HG02759 (cell line): Measurements from ENCODE around the gene UBXN10.

ENCODE experiments used
- ATAC-seq: cut with Tn5 transposase; IDR thresholded peaks from one replicate; pipeline ENCODE4 v1.9.1; 2021; ENCODE audit warnings: mild to moderate bottlenecking, moderate library complexity; ENCODE audit not compliant: unreplicated experiment

The UBXN10 gene, protein sequence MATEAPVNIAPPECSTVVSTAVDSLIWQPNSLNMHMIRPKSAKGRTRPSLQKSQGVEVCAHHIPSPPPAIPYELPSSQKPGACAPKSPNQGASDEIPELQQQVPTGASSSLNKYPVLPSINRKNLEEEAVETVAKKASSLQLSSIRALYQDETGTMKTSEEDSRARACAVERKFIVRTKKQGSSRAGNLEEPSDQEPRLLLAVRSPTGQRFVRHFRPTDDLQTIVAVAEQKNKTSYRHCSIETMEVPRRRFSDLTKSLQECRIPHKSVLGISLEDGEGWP

DNA sequence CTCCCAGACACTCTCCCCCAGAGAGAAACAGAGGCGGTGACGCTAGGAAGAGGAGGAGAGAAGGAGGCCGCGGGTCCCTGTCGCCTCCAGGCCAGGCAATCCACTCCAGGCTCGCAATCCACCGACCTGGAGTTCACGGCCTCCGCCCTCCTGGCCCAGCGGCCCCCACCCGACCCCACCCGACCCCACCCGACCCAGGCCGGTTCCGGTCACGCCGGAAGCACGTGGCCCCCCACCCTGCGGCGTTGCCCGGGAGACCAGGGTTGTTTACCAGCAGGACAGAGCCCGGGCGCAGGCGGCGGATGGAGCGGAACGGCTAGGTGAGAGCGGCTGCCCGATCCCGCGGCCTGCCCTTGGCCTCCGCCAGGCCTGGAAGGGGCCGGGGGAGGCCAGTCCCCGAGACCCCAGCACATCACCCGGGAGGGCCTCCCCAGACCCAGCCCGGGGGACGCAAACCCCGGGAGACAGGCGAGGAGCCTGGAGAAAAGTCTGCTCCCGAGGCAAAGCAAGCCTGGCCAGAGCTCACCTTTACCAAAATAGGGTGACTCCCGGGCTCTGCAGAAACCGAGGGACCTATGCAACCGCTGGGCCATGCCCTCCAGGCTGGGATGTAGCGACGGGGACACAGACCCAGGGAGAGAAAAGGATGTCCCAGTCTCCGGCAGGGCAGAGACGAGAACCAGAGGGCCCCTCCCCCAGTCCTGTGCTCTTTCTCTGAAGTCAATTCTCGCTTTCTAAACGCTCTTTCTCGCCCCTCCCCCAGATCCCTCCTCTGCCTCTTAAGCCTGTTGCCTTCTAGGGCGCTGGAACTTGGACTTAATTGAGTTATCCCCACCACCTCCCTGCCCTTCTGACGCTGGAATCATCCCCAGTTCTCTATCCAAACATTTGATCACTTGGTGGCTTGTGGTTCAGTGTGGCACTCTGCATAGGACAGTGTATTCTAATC is at the start of gene UBXN10, which contains the start of gene PLA2G2C:
Gene UBXN10 (plus strand): TSS at position 263 of the 949 bp plus-strand sequence. CDS start 4,466 bp downstream, outside the sequence.
Gene PLA2G2C (minus strand): TSS at position 685 of the 949 bp plus-strand sequence. CDS start 9,155 bp downstream, outside the sequence.
- ATAC-seq = no peak

DNA sequence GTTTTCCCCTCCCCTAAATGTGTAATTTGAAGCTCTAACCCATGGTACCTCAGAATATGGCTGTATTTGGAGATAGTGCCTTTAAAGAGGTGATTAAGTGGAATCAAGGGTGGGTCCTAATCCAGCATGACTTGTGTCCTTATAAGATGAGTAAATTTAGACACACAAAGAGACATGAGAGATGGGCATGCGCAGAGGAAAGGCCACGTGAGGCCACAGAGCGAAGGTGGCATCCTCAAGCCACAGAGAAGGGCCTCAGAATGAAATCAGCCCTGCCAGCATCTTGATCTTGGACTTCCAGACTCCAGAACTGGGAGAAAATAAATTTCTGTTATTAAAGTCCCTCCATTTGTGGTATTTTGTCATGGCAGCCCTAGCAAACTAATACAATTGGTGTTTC is 49.6 kb upstream of the UBXN10 start:
- no peak for ATAC-seq

- ATAC-seq = no peak
Measured at GRCh38 chr1:20137055-20137454, 48.8 kb upstream of the UBXN10 start.

DNA sequence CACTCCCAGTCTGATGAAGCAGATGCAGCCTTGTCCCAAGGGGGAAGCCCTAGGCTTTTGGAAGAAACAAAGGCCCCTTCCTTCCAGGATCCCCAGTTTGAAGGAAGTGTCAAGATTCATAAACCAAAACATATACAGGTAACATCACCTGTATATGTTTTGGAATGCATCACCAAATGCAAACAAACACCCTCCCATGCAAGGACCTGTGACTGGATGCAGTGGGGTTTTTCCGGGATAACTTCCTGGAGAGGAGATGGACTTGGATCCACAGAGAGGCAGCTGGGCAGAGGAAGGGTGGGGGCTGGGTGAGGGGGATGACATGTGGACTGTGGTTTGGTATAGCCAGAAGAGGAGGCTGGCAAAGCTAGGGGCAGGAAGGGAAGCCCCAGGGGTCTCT is 48.3 kb upstream of the UBXN10 start:
- ATAC-seq = no peak

DNA sequence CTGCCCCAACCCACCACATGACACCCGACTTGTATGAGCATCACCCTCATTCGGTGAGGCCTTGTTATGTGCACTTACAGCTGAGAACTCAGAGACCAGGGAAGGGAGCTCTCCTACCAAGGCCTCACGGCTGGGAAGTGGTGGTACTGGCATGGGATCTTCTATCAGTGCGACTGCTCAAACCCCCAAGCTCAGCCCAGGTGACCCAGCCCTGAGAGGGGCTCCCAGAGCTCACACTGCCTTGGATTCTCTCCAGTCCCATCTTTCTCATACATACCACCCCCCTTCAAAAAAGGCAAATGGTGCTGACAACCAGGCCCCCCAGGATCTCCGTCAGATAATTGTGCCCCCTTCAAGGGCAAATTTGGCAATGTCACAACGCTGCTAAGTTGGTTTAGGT is 47.5 kb upstream of the UBXN10 start:
- ATAC-seq = no peak

DNA sequence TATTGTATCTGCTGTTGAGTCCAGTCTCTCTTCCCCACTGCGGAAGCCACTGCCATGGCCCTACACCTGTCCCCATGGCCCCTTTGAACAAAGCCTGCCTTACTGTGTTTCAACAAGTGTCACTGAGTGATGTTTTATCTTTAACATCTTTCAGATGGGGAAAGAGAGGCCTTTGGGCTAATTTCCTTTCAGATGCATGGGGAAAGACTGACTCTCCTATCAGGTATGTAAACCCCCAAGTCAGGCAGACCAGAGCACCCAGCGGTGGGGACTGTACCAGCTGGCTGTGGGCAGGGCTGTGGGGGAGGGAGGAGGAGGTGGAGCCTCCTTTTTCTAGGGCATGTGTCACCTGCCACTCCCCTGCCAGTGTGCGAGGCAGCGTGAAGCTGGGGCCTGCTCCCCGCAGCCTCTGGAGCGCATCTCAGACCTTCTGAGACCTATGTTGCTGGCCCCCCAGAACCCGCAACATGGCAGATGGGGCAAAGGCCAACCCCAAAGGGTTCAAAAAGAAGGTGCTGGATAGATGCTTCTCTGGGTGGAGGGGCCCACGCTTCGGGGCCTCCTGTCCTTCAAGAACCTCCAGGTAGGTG is 46.8 kb upstream of the UBXN10 start, which contains the start of gene PLA2G2F:
Gene PLA2G2F (plus strand): TSS at position 363 of the 590 bp plus-strand sequence. CDS start 105 bp downstream, at position 468.
- no peak for ATAC-seq

DNA sequence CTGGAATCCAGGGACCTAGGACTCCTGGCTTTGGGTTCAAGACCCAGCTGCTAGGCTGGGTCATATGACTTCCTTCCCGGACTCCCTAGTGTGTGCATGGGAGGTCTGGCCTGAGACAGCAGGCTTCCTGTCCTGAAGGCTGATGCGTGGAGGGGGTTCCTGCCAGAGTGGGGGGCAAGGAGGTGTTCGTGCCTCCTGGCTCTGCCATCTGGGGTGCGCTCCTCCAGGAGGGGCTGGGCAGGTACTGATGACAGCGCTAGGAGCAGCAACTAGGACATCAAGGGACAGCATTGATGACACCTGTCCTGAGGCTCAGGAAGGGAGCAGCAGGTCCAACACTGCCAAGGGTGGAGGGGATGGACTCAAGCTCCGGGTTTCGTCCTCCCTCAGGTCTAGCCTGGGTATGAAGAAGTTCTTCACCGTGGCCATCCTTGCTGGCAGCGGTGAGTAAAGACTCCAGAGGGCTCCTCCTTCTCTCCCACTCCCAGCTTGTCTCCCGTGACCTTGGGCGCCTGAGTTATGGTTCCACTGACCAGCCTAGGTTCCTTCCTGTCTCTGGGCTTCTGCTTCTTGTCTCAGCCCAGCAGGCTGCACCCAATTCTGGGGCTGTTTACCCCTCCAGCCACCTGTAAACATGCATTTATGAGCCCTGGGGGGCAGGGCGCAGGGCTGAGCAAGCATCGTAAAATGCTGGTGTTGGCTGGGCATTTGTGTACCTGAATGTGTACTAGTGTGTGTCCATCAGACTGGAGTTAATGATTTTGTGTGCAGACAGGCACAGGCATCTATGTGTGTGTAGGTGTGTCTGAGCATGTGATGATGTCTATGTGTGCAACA is 45.9 kb upstream of the UBXN10 start:
- ATAC-seq = no peak

- no peak for ATAC-seq
Measured at GRCh38 chr1:20141001-20141400, 44.9 kb upstream of the UBXN10 start.

- no peak for ATAC-seq
Measured at GRCh38 chr1:20141466-20141865, 44.4 kb upstream of the UBXN10 start.

DNA sequence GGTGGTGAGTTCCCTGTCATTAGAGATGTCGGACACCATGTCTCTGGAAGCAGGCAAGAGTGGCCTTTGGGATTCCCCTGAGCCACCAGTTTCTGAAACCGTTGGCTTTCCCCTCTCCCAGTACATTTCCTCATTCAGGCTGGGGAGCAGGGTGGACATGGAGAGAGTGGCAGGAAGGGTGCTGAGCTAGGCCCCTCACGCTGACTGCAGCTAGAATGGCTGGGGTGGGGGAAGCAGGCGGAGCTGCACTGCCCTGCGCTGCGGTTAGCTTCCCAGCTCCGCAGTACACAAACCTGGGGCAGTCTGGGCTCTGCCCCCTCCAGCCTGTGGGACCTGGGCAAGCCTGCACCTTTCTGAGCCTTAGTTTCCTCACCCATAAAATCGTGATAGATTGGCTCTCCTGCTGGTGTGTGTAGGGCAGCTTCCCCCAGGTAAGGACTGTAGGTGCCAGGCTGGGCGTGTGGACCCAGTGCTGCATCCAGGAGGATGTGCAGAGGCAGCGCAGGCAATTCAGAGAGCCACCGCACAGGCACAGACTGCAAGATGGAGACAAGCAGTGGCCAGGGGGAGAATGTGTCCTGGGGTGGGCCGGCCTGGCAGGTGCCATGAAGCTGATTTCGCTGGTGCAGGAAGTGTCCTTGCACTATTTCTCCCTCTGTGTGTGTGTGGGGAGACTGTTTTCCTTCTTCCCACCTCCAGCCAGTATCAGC is 43.7 kb upstream of the UBXN10 start:
- no peak for ATAC-seq

- ATAC-seq = no peak
Measured at GRCh38 chr1:20143318-20143717, 42.6 kb upstream of the UBXN10 start.

- ATAC-seq = no peak
Measured at GRCh38 chr1:20143734-20144565, 41.9 kb upstream of the UBXN10 start.

GRCh38 chr1:20147846-20148570 is 37.9 kb upstream of the UBXN10 start:
- no peak for ATAC-seq

DNA sequence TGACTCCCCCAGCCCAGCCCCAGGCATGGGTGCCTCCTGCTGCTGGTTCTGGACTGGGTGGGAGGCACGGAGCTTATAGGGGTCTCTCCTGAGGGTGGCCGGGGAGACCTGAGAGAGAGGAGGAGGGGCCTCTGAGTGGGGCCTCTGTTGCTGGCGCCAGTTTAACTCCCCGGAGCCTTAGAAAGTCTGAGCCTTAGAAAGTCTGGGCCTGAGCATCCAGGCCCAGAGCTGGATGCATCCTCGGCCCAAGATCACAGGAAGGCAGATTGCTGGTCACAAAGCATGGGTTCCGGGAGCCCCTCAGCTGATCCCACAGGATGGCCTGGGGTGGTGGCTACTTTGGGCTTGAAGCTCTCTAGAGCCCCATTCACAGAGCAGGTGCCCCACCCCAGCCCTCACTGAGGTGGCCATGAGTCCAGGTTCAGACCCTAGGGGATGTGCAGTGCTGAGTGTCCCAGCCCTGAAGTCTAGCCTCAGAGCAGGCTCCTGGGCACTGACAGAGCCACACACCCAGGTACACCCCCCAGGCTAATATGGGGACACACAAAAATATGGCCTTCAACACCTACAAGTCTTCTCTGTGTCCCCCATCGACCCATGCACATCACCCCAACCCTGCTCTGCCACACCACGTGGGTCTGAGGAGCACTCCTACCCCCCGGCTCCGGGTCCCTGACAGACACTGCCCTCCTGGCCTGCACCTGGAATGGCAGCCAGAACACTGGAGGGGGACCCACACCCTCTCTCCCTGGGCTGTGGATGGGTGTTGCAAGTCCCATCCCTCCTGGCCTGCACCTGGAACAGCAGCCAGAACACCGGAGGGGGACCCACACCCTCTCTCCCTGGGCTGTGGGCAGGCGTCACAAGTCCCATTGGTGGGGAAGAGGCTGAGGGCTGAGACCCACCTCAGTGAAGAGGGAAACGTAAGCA is 37.1 kb upstream of the UBXN10 start:
- ATAC-seq = no peak

- no peak for ATAC-seq
Measured at GRCh38 chr1:20149601-20150325, 36.1 kb upstream of the UBXN10 start.

DNA sequence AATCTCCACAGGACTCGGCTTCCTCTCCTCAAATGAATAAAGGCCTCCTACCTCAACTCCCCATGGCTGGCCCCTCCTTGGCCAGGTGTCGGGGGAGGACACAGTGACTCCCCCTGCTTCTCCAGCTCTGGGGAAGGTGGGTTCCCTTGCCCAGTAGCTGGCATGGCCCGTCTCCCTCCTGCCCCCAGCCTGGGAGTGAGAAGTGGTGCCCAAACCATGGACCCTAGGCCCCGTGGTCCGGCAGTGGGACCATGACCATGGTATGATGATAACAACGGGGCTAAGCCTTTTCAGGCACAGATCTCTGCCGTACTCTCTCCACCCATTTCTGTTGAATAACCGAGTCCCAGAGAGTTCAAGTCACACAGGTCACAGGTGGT is 35.6 kb upstream of the UBXN10 start:
- no peak for ATAC-seq

DNA sequence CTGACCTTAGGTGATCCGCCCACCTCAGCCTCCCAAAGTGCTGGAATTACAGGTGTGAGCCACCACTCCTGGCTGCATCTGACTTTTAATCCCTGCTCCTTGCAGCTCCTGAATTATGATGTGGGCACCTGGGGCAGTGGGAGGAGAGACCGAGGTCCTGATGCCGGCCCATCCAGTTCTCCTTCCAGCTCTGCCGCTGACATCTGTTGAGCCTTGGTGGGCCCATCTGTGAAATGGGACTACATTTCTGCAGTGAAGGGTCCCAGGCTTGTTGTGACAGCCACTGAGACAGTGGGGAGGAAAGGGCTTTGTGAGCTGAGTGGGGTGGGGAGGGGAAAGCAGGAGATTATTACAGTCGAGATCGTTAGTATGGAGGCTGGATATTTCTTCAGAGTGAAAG is 34.9 kb upstream of the UBXN10 start:
- ATAC-seq = no peak
